ENCODE data around the gene NANS.

The NANS gene

DNA sequence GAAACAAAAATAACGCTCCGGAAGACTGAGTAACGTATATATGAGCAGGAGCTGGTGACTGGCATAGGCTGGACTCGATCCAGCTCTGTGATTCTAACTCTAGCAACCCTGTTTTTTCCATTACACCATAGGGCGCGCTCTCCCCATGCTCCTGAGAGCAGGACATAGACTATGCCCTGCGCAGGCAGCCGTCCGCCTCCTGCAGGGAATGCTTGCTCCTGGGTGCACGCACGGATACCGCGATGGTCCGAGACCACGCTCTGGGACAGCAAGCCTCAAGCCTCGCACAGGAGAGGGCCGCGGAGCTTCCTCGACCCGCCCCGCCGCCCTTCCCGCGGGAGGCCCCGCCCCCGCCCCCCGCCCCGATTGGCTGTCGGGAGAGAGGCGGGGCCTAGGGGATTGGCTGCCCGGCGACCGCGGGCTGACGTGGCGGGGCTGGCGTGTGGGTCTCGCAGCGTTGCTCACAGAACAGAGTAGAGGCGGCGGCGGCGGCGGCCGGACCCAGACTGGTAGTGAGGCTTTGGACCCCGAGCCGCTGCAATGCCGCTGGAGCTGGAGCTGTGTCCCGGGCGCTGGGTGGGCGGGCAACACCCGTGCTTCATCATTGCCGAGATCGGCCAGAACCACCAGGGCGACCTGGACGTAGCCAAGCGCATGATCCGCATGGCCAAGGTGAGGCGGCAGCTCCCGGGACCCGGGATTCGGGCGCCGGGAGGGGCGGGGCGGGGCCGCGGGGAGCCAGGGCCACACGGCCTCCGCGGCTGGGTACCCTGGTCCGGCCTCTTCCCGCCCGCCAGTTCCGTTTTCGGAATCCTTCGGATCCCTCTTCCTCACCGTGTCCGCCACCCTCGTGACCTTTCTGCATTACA is at the start of gene NANS:
TSS of gene NANS (plus strand) at position 464 of the 869 bp plus-strand sequence. CDS start at position 541, 77 bp downstream.
- Histone ChIP-seq H3K27me3 (ENCODE audit: low read depth, low read length) (no peaks in the 10 kb centered on the region), H3K36me3 (ENCODE audit: control insufficient read depth in 1 of 2, insufficient read depth in 2 of 2, low read length in 2 of 2) (peaks cover 5% of the 10 kb centered on the region in 2 donors), H3K4me1 (ENCODE audit: control insufficient read depth in 1 of 2, insufficient read depth in 2 of 2, low read length in 2 of 2) (peaks cover 0 to 14% of the 10 kb centered on the region in 2 donors), H3K9me3 (ENCODE audit: control insufficient read depth in 1 of 2, low read length in 2 of 2) (no peaks in the 10 kb centered on the region), H3K4me3 (ENCODE audit: low read depth in 1 of 2, low read length in 2 of 2) (peak within 1 kb of the TSS; percentile 57 to 92), H3K27ac (ENCODE audit: low read length) (peak within 1 kb of the TSS; percentile 96)

DNA sequence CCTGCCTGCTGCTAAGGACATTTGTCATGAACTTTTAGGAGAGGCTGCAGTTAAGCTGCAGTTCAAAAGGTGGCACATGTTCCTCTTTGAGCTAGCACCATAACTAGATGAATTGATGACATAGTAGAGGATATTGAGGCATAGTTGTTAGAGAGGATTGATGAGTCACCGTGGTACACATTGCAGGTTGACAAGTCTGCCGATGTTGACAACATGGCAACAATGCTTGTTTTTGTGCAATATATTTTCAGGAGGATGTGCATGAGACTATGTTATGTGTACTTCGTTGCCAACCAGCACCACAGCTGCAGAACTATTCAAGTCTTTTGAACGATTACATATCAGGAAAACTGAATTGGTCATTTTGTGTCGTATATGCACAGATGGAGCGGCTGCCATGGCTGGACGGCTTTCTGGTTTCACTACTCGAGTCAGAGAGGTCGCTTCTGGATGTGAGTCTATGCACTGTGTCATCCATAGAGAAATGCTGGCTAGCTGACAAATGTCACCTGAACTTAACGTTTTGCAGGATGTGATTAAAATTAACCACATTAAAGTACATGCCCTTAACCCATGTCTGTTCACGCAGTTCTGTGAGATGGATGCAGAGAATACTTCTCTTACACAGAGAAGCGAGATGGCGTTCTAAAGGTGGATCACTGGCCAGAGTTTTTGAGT is 49.1 kb upstream of the NANS start:
- peaks cover 0 to 11% of the 10 kb centered on the region in 2 donors for H3K4me1 ChIP-seq (ENCODE audit: control insufficient read depth in 1 of 2, insufficient read depth in 2 of 2, low read length in 2 of 2)
- no peaks in the 10 kb centered on the region for H3K27me3 ChIP-seq (ENCODE audit: low read depth, low read length)
- H3K27ac ChIP-seq (ENCODE audit: low read length) = no peak overlapping the region
- H3K9me3 ChIP-seq (ENCODE audit: control insufficient read depth in 1 of 2, low read length in 2 of 2) = no peaks in the 10 kb centered on the region
- peaks cover 61 to 71% of the 10 kb centered on the region in 2 donors for H3K36me3 ChIP-seq (ENCODE audit: control insufficient read depth in 1 of 2, insufficient read depth in 2 of 2, low read length in 2 of 2)
- no peak overlapping the region for H3K4me3 ChIP-seq (ENCODE audit: low read depth in 1 of 2, low read length in 2 of 2)

DNA sequence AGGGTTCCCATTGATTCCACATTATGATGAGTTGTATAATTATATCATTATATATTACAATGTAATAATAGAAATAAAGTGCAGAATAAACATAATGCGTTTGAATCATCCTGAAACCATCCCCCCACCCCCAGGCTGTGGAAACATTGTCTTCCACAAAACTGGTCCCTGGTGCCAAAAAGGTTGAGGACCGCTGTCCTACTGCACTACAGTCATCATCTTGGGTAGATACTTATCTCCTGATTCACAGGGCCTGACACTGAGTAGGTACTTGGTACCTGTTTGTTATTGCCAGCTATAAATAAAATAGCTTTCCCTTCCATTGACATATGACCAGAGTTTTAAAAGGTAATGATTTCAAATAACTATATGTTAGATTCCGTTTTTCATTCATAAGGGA is 47.8 kb upstream of the NANS start:
- H3K27me3 ChIP-seq (ENCODE audit: low read depth, low read length) = no peaks in the 10 kb centered on the region
- peaks cover 0 to 7% of the 10 kb centered on the region in 2 donors for H3K4me1 ChIP-seq (ENCODE audit: control insufficient read depth in 1 of 2, insufficient read depth in 2 of 2, low read length in 2 of 2)
- H3K36me3 ChIP-seq (ENCODE audit: control insufficient read depth in 1 of 2, insufficient read depth in 2 of 2, low read length in 2 of 2) = peaks cover 68 to 84% of the 10 kb centered on the region in 2 donors
- no peak overlapping the region for H3K27ac ChIP-seq (ENCODE audit: low read length)
- no peaks in the 10 kb centered on the region for H3K9me3 ChIP-seq (ENCODE audit: control insufficient read depth in 1 of 2, low read length in 2 of 2)
- no peak overlapping the region for H3K4me3 ChIP-seq (ENCODE audit: low read depth in 1 of 2, low read length in 2 of 2)

DNA sequence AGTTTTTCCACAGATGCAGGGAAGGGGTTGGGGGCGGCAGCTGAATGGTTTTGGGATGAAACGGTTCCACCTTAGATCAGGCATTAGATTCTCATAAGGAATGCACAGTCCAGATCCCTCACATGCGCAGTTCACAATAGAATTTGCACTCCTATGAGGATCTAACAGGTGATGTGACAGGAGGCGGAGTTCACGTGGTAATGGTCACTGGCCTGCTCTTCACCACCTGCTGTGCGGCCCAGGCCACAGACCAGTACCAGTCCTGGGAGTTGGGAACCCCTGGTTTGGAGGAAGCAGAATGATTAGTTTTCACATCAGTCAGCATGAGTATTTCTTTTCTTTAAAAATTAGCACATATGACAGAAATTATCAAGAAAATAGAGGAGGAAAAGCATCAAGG is 47.1 kb upstream of the NANS start:
- H3K9me3 ChIP-seq (ENCODE audit: control insufficient read depth in 1 of 2, low read length in 2 of 2) = no peaks in the 10 kb centered on the region
- H3K4me1 ChIP-seq (ENCODE audit: control insufficient read depth in 1 of 2, insufficient read depth in 2 of 2, low read length in 2 of 2) = peaks cover 0 to 7% of the 10 kb centered on the region in 2 donors
- H3K27me3 ChIP-seq (ENCODE audit: low read depth, low read length) = no peaks in the 10 kb centered on the region
- H3K36me3 ChIP-seq (ENCODE audit: control insufficient read depth in 1 of 2, insufficient read depth in 2 of 2, low read length in 2 of 2) = peaks cover 70 to 83% of the 10 kb centered on the region in 2 donors
- H3K27ac ChIP-seq (ENCODE audit: low read length) = no peak overlapping the region
- no peak overlapping the region for H3K4me3 ChIP-seq (ENCODE audit: low read depth in 1 of 2, low read length in 2 of 2)

- Histone ChIP-seq H3K4me3 (ENCODE audit: low read depth in 1 of 2, low read length in 2 of 2) (no peak overlapping the region), H3K27ac (ENCODE audit: low read length) (no peak overlapping the region), H3K9me3 (ENCODE audit: control insufficient read depth in 1 of 2, low read length in 2 of 2) (no peaks in the 10 kb centered on the region), H3K36me3 (ENCODE audit: control insufficient read depth in 1 of 2, insufficient read depth in 2 of 2, low read length in 2 of 2) (peaks cover 66 to 86% of the 10 kb centered on the region in 2 donors), H3K4me1 (ENCODE audit: control insufficient read depth in 1 of 2, insufficient read depth in 2 of 2, low read length in 2 of 2) (peaks cover 0 to 7% of the 10 kb centered on the region in 2 donors), H3K27me3 (ENCODE audit: low read depth, low read length) (no peaks in the 10 kb centered on the region)
Observed at GRCh38 chr9:98009936-98010335, 46.6 kb upstream of the NANS start.

GRCh38 chr9:98010445-98010844 is 46.1 kb upstream of the NANS start:
- Histone ChIP-seq H3K27ac (ENCODE audit: low read length) (no peak overlapping the region), H3K27me3 (ENCODE audit: low read depth, low read length) (no peaks in the 10 kb centered on the region), H3K4me3 (ENCODE audit: low read depth in 1 of 2, low read length in 2 of 2) (no peak overlapping the region), H3K36me3 (ENCODE audit: control insufficient read depth in 1 of 2, insufficient read depth in 2 of 2, low read length in 2 of 2) (peaks cover 63 to 86% of the 10 kb centered on the region in 2 donors), H3K9me3 (ENCODE audit: control insufficient read depth in 1 of 2, low read length in 2 of 2) (no peaks in the 10 kb centered on the region), H3K4me1 (ENCODE audit: control insufficient read depth in 1 of 2, insufficient read depth in 2 of 2, low read length in 2 of 2) (peaks cover 0 to 7% of the 10 kb centered on the region in 2 donors)

- no peak overlapping the region for H3K27ac ChIP-seq (ENCODE audit: low read length)
- no peak overlapping the region for H3K4me3 ChIP-seq (ENCODE audit: low read depth in 1 of 2, low read length in 2 of 2)
- H3K9me3 ChIP-seq (ENCODE audit: control insufficient read depth in 1 of 2, low read length in 2 of 2) = no peaks in the 10 kb centered on the region
- H3K4me1 ChIP-seq (ENCODE audit: control insufficient read depth in 1 of 2, insufficient read depth in 2 of 2, low read length in 2 of 2) = peaks cover 0 to 7% of the 10 kb centered on the region in 2 donors
- H3K36me3 ChIP-seq (ENCODE audit: control insufficient read depth in 1 of 2, insufficient read depth in 2 of 2, low read length in 2 of 2) = peaks cover 61 to 80% of the 10 kb centered on the region in 2 donors
- H3K27me3 ChIP-seq (ENCODE audit: low read depth, low read length) = no peaks in the 10 kb centered on the region
Observed at GRCh38 chr9:98011122-98011521, 45.4 kb upstream of the NANS start.

- H3K9me3 ChIP-seq (ENCODE audit: control insufficient read depth in 1 of 2, low read length in 2 of 2) = no peaks in the 10 kb centered on the region
- no peaks in the 10 kb centered on the region for H3K27me3 ChIP-seq (ENCODE audit: low read depth, low read length)
- H3K4me3 ChIP-seq (ENCODE audit: low read depth in 1 of 2, low read length in 2 of 2) = no peak overlapping the region
- H3K36me3 ChIP-seq (ENCODE audit: control insufficient read depth in 1 of 2, insufficient read depth in 2 of 2, low read length in 2 of 2) = peaks cover 54 to 70% of the 10 kb centered on the region in 2 donors
- H3K27ac ChIP-seq (ENCODE audit: low read length) = no peak overlapping the region
- H3K4me1 ChIP-seq (ENCODE audit: control insufficient read depth in 1 of 2, insufficient read depth in 2 of 2, low read length in 2 of 2) = no peaks in the 10 kb centered on the region
Observed at GRCh38 chr9:98016137-98016680, 40.3 kb upstream of the NANS start.

DNA sequence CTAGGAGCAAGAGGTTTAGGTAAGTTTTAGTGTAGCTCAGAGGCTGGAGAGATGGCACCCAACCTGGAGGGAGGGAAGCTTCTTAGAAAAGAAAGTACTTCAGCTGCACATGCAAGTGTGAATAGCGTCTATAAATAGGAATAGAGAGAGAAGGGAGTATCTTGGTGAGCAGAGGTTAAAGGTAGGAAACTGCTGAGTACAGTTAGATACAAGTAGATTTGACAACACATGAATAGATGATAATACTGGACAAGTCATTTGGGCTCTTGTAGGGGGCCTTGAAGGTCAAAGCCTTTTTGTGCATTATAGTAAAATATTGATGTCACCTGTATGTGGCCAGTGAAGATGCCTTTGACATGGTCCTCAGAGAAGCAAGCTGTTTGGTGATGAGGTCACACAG is 39.2 kb upstream of the NANS start:
- peaks cover 44 to 68% of the 10 kb centered on the region in 2 donors for H3K36me3 ChIP-seq (ENCODE audit: control insufficient read depth in 1 of 2, insufficient read depth in 2 of 2, low read length in 2 of 2)
- no peaks in the 10 kb centered on the region for H3K9me3 ChIP-seq (ENCODE audit: control insufficient read depth in 1 of 2, low read length in 2 of 2)
- no peak overlapping the region for H3K4me3 ChIP-seq (ENCODE audit: low read depth in 1 of 2, low read length in 2 of 2)
- no peak overlapping the region for H3K27ac ChIP-seq (ENCODE audit: low read length)
- no peaks in the 10 kb centered on the region for H3K27me3 ChIP-seq (ENCODE audit: low read depth, low read length)
- H3K4me1 ChIP-seq (ENCODE audit: control insufficient read depth in 1 of 2, insufficient read depth in 2 of 2, low read length in 2 of 2) = no peaks in the 10 kb centered on the region

DNA sequence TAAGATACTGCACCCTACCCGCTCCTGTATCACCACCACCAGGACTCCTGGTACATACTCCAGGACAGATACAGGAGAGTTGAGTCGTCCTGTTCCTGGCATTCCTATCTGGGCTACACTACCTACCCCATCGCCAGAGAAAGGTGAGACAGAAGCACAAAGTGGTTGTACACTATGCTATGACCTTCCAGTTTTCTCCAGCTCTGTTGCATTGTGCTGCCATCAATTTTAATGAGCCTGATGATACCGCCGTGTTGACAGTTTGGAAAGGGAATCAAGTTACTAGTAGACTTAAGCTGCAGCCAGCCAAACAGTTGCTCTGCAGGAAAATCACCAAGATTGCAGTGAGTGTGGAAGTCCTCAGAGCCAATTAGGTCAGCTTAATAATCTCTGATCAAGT is 38.2 kb upstream of the NANS start:
- H3K27ac ChIP-seq (ENCODE audit: low read length) = no peak overlapping the region
- H3K4me3 ChIP-seq (ENCODE audit: low read depth in 1 of 2, low read length in 2 of 2) = no peak overlapping the region
- H3K27me3 ChIP-seq (ENCODE audit: low read depth, low read length) = no peaks in the 10 kb centered on the region
- no peaks in the 10 kb centered on the region for H3K9me3 ChIP-seq (ENCODE audit: control insufficient read depth in 1 of 2, low read length in 2 of 2)
- H3K36me3 ChIP-seq (ENCODE audit: control insufficient read depth in 1 of 2, insufficient read depth in 2 of 2, low read length in 2 of 2) = peaks cover 37 to 57% of the 10 kb centered on the region in 2 donors
- no peaks in the 10 kb centered on the region for H3K4me1 ChIP-seq (ENCODE audit: control insufficient read depth in 1 of 2, insufficient read depth in 2 of 2, low read length in 2 of 2)

DNA sequence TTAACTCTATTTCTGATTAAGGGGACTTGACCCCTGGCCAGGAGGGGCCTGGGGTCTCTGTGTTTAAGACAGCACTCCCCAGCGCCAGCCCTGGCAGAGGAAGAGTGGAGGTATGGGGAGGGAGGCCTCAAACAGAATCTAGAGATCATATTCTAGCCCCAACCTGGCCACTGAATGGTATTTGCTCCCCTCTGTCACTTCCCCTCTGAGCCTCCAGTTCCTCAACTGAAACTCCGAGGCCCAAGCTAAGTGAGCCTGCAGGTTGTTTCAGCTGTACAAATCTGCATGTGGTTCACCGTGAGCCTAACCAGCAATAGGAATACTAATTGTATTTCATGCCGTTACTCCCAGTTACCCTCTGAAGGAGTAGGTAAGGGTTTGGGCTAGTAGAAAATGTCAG is 37.4 kb upstream of the NANS start:
- Histone ChIP-seq H3K9me3 (ENCODE audit: control insufficient read depth in 1 of 2, low read length in 2 of 2) (no peaks in the 10 kb centered on the region), H3K4me3 (ENCODE audit: low read depth in 1 of 2, low read length in 2 of 2) (no peak overlapping the region), H3K36me3 (ENCODE audit: control insufficient read depth in 1 of 2, insufficient read depth in 2 of 2, low read length in 2 of 2) (peaks cover 33 to 50% of the 10 kb centered on the region in 2 donors), H3K27ac (ENCODE audit: low read length) (no peak overlapping the region), H3K4me1 (ENCODE audit: control insufficient read depth in 1 of 2, insufficient read depth in 2 of 2, low read length in 2 of 2) (no peaks in the 10 kb centered on the region), H3K27me3 (ENCODE audit: low read depth, low read length) (no peaks in the 10 kb centered on the region)
